B cell (primary cell): ENCODE results near the gene CTNNBL1. TPM values are rescaled to one million over a fixed set of nuclear protein-coding genes. Genes with fewer than 3 reads are reported as not detected.
A peak's percentile ranks its signal among the peaks of the same experiment; 100 is the strongest.

Source experiments
- ATAC-seq: fragments of 200-7000 bp; cut with Tn5 transposase; one replicate; pipeline ENCODE4 v1.10.0; 2021; ENCODE audit warnings: low read depth, mild to moderate bottlenecking, moderate number of reproducible peaks, moderate library complexity
- CTCF ChIA-PET: fragments of 350-600 bp; sonication (Branson Sonifier 250); formaldehyde crosslinking; loops from one replicate; lab custom pipeline; 2021; ENCODE audit warnings: antibody characterized with exemption, inconsistent platforms; lab: Charles Lee
- POLR2A ChIA-PET: fragments of 350-600 bp; sonication (Branson Sonifier 250); formaldehyde crosslinking; loops from one replicate; lab custom pipeline; 2021; ENCODE audit warnings: antibody characterized with exemption; lab: Charles Lee
- DNase-seq: peaks from one replicate; pipeline ENCODE4 v3.0.0; 2013
- H2AFZ ChIP-seq: 2 replicates; pipeline ENCODE4 v1.6.1; 2012; ENCODE audit warnings: mild to moderate bottlenecking, low read depth, low read length; ENCODE audit not compliant: insufficient read depth, poor library complexity, severe bottlenecking
- H3K27ac ChIP-seq, 2 donors: 1 replicate in 1 of 2; 2 replicates in 1 of 2; pipeline ENCODE4 v1.5.1; 2012 to 2013; ENCODE audit warnings: low read length in 2 of 2, mild to moderate bottlenecking in 2 of 2, moderate library complexity in 1 of 2
- H3K27me3 ChIP-seq, 4 experiments: fragments of 200-600 bp in 1 of 4; sonication (generic) in 1 of 4; replicated peaks in 1 of 4; 1 replicate in 2 of 4; 2 replicates in 2 of 4; pipeline versions ENCODE4 v1.6.1 to v1.7.0; 2013 to 2016; ENCODE audit warnings: low read length in 3 of 4, mild to moderate bottlenecking in 2 of 4, mixed read lengths in 1 of 4, moderate library complexity in 1 of 4; ENCODE audit not compliant: insufficient read depth in 4 of 4, control insufficient read depth in 3 of 4; ENCODE audit errors: control extremely low read depth in 1 of 4
- H3K36me3 ChIP-seq, 2 experiments: replicated peaks in 1 of 2; 1 replicate in 1 of 2; 2 replicates in 1 of 2; pipeline versions ENCODE4 v1.6.1 to v1.7.1; 2013; ENCODE audit warnings: low read length in 1 of 2; ENCODE audit not compliant: insufficient read depth in 2 of 2, control insufficient read depth in 1 of 2; ENCODE audit errors: control extremely low read depth in 1 of 2, extremely low read depth in 1 of 2
- H3K4me1 ChIP-seq, 2 donors: fragments of 200-600 bp in 1 of 2; sonication (generic) in 1 of 2; 1 replicate in 1 of 2; 2 replicates in 1 of 2; pipeline versions ENCODE4 v1.5.1 to v1.6.1; 2013 to 2017; ENCODE audit warnings: low read length in 2 of 2; ENCODE audit not compliant: control insufficient read depth in 2 of 2, insufficient read depth in 2 of 2
- H3K4me2 ChIP-seq: replicated peaks from 2 replicates; pipeline ENCODE3; 2012; ENCODE audit warnings: mild to moderate bottlenecking, low read depth, low read length; ENCODE audit not compliant: poor library complexity, severe bottlenecking
- H3K4me3 ChIP-seq, 5 experiments: fragments of 200-600 bp in 1 of 5; sonication (generic) in 1 of 5; 1 replicate in 3 of 5; 2 replicates in 2 of 5; pipeline versions ENCODE4 v1.5.1 to v1.7.0; 2011 to 2016; ENCODE audit warnings: low read length in 4 of 5, mild to moderate bottlenecking in 4 of 5, low read depth in 2 of 5, control low read depth in 1 of 5, moderate library complexity in 1 of 5; ENCODE audit not compliant: insufficient read depth in 1 of 5; ENCODE audit errors: control extremely low read depth in 1 of 5, extremely low read depth in 1 of 5
- H3K79me2 ChIP-seq: fragments of 200-600 bp; sonication (generic); one replicate; pipeline ENCODE4 v1.6.0; 2016; ENCODE audit warnings: low read length; ENCODE audit not compliant: control insufficient read depth, insufficient read depth
- H3K9ac ChIP-seq: fragments of 200-600 bp; sonication (generic); 2 replicates; pipeline ENCODE4 v1.6.1; 2017; ENCODE audit warnings: mild to moderate bottlenecking, low read length, moderate library complexity
- H3K9me3 ChIP-seq, 3 donors: one replicate each; pipeline versions ENCODE4 v1.6.1 to v1.7.1; 2013; ENCODE audit warnings: low read length in 2 of 3; ENCODE audit not compliant: control insufficient read depth in 2 of 3, insufficient read depth in 1 of 3; ENCODE audit errors: control extremely low read depth in 1 of 3
- H4K20me1 ChIP-seq: 2 replicates; pipeline ENCODE4 v1.6.0; 2012; ENCODE audit warnings: mild to moderate bottlenecking, low read length; ENCODE audit not compliant: insufficient read depth, control insufficient read depth, poor library complexity, severe bottlenecking
- H3K27ac Mint-ChIP-seq: one replicate; pipeline ENCODE4 v1.8.0; 2021; ENCODE audit warnings: mixed read lengths
- H3K27me3 Mint-ChIP-seq: one replicate; pipeline ENCODE4 v1.8.0; 2021; ENCODE audit warnings: mixed read lengths
- H3K4me1 Mint-ChIP-seq: one replicate; pipeline ENCODE4 v1.8.0; 2021; ENCODE audit warnings: mixed read lengths
- H3K4me3 Mint-ChIP-seq: one replicate; pipeline ENCODE4 v1.8.0; 2021; ENCODE audit warnings: mixed read lengths
- H3K9me3 Mint-ChIP-seq: one replicate; pipeline ENCODE4 v1.8.0; 2022; ENCODE audit warnings: mixed read lengths; ENCODE audit not compliant: insufficient read depth
- CTCF ChIP-seq: fragments of 200-600 bp; IDR thresholded peaks from one replicate; pipeline ENCODE4 v1.8.0; 2022; ENCODE audit warnings: antibody characterized with exemption, mild to moderate bottlenecking
- EZH2 ChIP-seq: IDR thresholded peaks from 2 replicates; pipeline ENCODE4 v1.6.1; 2012; ENCODE audit warnings: borderline replicate concordance, low read depth, mild to moderate bottlenecking, moderate library complexity, low read length; ENCODE audit not compliant: insufficient read depth, poor library complexity, severe bottlenecking
- WGBS: methylation state at CpG from one replicate; pipeline ENCODE4 v1.1.5; 2013; ENCODE audit warnings: missing lambda C conversion rate; ENCODE audit not compliant: insufficient coverage; 5-methylcytosine and 5-hydroxymethylcytosine counted together
- intact Hi-C: fragments of 100-400 bp; cut with micrococcal nuclease; formaldehyde crosslinking; loops from one replicate; pipeline ENCODE4 v1.10.0; 2022
- polyA plus RNA-seq: library from polyadenylated mRNA; depleted of rRNA; stranded (reverse); fragments of >200 nt; gene quantifications from 2 replicates; pipeline ENCODE4 v1.2.3, GENCODE V29; 2012
- total RNA-seq, 2 donors: library from RNA; stranded (reverse); fragments of 120-200 nt in 1 of 2; gene quantifications; 1 replicate in 1 of 2; 2 replicates in 1 of 2; pipeline versions ENCODE4 v1.2.3 to v1.2.4, GENCODE V29; 2013 to 2022

CTNNBL1 gene
- total and polyA plus RNA-seq, 2 donors (not counting 1 experiment from before 2014, with no cell fraction given): 25.3 to 64.7 TPM

DNA sequence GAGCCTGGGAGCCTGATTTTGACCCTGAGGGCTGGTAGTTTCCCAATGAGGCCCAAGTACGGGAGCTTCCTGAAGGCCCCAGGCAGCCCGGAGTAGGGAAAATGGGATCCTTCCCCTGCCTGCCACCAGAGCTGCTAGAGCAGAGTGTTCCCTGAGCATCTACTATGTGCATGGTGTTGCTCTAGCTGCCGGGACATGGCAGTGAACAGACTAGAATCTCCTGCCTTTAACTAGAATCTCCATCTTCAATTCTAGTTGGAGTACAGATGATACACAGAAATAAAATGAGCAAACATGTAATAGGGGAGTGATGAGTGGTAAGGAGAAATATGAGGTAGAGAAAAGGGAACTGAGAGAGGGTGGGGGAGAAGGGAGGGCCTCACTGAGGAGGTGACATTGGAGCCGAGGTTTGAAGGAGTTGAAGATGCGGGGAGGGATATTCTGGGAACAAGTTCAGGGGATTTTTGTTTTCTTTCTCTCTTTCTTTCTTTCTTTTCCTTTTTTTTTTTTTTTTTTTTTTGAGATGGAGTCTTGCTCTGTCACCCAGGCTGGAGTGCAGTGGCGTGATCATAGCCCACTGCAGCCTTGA lies 227.6 kb downstream of the CTNNBL1 start:
- Histone ChIP-seq H3K79me2 (no peaks in the 10 kb centered on the region), H3K9me3 (no peaks in the 10 kb centered on the region), H3K4me1 (peaks cover 8 to 18% of the 10 kb centered on the region in 2 donors), H3K4me2 (peak overlapping the region; percentile 9), H3K36me3 (no peaks in the 10 kb centered on the region), H3K27me3 (peaks cover 0 to 17% (median 2%) of the 10 kb centered on the region in 4 experiments), H2AFZ (peak overlapping the region; percentile 1), H3K9ac (no peak overlapping the region), H4K20me1 (no peaks in the 10 kb centered on the region), H3K4me3 (no peak overlapping the region), H3K27ac (no peak overlapping the region)
- WGBS: 70% methylated on average over 3 of the region's 6 CpGs
- TF ChIP-seq EZH2 (no peak), CTCF (no peak)
- H3K9me3 Mint-ChIP-seq: no peaks in the 10 kb centered on the region
- peaks cover 12% of the 10 kb centered on the region for H3K27me3 Mint-ChIP-seq
- peak; percentile 42 for DNase-seq
- peaks cover 11% of the 10 kb centered on the region for H3K4me1 Mint-ChIP-seq
- H3K27ac Mint-ChIP-seq: no peak overlapping the region
- ChIA-PET POLR2A (no interaction called here), CTCF (no interaction called here)
- ATAC-seq: peak; percentile 73
- H3K4me3 Mint-ChIP-seq: no peak overlapping the region
- intact Hi-C loops: no loop called here

Other genes with a start within 250 kb of the CTNNBL1 start
- not detected in 2 replicates for gene NNAT, start 172.8 kb upstream of the CTNNBL1 start, total RNA-seq
- 0.39 TPM in 1 of 2 replicates, not detected in the other for gene NNAT, start 172.8 kb upstream of the CTNNBL1 start, polyA plus RNA-seq
- gene BLCAP, start 166.2 kb upstream of the CTNNBL1 start, total RNA-seq: 187 and 188 TPM in 2 replicates
- gene BLCAP, start 166.2 kb upstream of the CTNNBL1 start, polyA plus RNA-seq: 56.2 and 68.1 TPM in 2 replicates
- gene VSTM2L, start 209.1 kb downstream of the CTNNBL1 start, total RNA-seq: not detected in 2 replicates
- 0.16 and 0.25 TPM in 2 replicates for gene VSTM2L, start 209.1 kb downstream of the CTNNBL1 start, polyA plus RNA-seq